GM18519 (cell line): ENCODE results near the gene HIPK4.
"Not testable (repeated sequence)": the region's sequence is repeated elsewhere in the genome, so short reads cannot be mapped to it uniquely, and the experiment has no call there.

ENCODE experiments used
- ATAC-seq: cut with Tn5 transposase; IDR thresholded peaks from one replicate; pipeline ENCODE4 v1.9.1; 2021; ENCODE audit warnings: mild to moderate bottlenecking, moderate library complexity; ENCODE audit not compliant: unreplicated experiment, low FRiP score

Gene HIPK4

GRCh38 chr19:40341601-40342482, 48.1 kb downstream of the HIPK4 start:
- ATAC-seq, result no peak

GRCh38 chr19:40339018-40339728, 50.8 kb downstream of the HIPK4 start:
- ATAC-seq, result no peak

- ATAC-seq, result no peak
These were observed 52.4 kb downstream of the HIPK4 start for GRCh38 chr19:40337594-40337993.

GRCh38 chr19:40337107-40337506, 52.9 kb downstream of the HIPK4 start:
- no peak for ATAC-seq

GRCh38 chr19:40336601-40336900, 53.4 kb downstream of the HIPK4 start:
- no peak for ATAC-seq

- ATAC-seq, result no peak
These were observed 54.0 kb downstream of the HIPK4 start for GRCh38 chr19:40335855-40336600.

GRCh38 chr19:40335101-40335500, 54.9 kb downstream of the HIPK4 start:
- no peak for ATAC-seq

GRCh38 chr19:40333083-40333482, 56.9 kb downstream of the HIPK4 start:
- ATAC-seq, result not testable (repeated sequence)

- no peak for ATAC-seq
These were observed 57.3 kb downstream of the HIPK4 start for GRCh38 chr19:40332669-40333068.

GRCh38 chr19:40331052-40331451, 58.9 kb downstream of the HIPK4 start:
- ATAC-seq, result no peak
